IPS DF 19.7 (cell line): ENCODE measurements around the gene TLK2.
"Not testable (repeated sequence)": the region's sequence is repeated elsewhere in the genome, so short reads cannot be mapped to it uniquely, and the experiment has no call there.

ENCODE experiments used
- DNase-seq: peaks from one replicate; pipeline ENCODE4 v3.0.0-alpha.2; 2013; ENCODE audit warnings: low read depth, low spot score

Gene TLK2

DNA sequence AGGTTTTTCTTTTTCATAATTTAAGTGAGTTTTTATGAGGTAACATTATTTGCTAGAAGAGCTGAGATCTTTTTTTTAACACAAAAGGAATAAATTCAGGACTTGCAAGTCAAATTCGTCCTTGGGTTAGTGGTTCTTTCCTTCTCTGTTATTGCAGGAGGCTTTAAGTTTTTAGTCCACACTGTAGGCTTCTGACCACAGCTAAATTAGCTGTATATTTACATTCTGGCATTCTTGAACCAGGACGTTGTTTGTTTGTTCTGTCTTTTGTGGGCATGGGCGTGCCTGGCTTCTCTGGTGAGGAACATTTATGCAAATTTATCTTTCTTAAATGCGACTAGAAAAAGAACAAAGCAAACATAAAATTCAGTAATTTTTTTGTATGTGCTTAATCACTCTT, 80.3 kb downstream of the TLK2 start:
- not testable (repeated sequence) for DNase-seq

DNA sequence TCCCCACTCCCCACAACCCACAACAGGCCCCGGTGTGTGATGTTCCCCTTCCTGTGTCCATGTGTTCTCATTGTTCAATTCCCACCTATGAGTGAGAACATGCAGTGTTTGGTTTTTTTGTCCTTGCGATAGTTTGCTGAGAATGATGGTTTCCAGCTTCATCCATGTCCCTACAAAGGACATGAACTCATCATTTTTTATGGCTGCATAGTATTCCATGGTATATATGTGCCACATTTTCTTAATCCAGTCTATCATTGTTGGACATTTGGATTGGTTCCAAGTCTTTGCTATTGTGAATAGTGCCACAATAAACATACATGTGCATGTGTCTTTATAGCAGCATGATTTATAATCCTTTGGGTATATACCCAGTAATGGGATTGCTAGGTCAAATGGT, 82.3 kb downstream of the TLK2 start:
- not testable (repeated sequence) for DNase-seq

DNA sequence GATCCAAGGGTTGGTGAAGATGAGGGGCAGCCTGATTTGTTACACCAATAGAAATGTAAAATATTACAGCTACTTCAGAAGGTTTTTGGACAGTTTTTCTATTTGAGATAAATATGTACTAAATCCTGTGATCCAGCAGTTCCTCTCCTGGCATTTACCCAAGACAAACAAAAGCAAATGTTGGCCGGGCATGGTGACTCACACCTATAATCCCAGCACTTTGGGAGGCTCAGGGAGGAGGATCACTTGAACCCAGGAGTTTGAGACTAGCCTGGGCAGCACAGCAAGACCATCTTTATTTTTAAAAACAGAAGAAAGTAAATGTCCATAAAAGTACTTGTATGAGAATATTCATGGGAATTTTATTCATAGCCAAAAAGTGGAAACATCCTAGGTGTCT, 84.0 kb downstream of the TLK2 start:
- DNase-seq = no peak

DNA sequence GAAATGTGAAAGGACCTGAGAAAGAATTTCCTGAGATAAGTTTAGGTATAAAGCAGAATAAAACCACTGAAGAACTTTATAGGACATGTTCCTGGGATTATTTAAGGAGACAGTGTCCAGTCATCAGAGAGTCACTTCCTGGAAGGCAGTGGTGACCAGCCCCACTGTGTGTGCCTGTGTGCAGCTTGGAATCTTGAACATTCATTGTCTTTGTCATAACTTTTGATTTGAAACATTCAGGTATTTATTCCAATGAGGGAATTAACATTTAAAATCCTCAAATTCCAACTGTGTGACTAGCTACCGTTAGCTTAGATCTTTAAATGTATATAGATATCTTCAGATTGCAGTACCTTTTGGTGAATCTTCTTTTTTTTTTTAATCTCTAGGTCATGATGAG, 87.2 kb downstream of the TLK2 start:
- no peak for DNase-seq

DNA sequence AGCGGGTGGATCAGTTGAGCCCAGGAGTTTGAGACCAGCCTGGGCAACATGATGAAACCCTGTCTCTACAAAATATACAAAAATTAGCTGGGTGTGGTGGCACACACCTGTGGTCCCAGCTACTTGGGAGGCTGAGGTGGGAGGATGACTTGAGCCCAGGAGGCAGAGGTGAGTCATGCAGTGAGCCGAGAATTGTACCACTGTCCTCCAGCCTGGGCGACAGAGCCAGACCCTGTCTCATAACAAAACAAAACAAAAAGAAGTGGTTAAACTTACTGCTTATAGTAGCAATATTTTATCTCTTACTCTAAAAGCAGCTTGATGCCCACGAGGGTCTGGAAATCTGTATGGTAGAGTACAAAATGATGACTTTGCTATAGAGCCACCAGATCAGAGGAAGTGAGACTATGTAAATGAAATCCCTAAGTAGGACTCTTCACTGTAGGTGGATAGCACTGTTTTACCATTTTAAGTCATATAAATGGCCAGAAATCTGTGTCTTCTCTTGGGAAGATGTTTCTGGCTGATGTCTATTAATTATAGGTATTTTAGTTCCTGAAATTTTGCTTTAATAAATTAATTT, 88.5 kb downstream of the TLK2 start:
- no peak for DNase-seq

DNA sequence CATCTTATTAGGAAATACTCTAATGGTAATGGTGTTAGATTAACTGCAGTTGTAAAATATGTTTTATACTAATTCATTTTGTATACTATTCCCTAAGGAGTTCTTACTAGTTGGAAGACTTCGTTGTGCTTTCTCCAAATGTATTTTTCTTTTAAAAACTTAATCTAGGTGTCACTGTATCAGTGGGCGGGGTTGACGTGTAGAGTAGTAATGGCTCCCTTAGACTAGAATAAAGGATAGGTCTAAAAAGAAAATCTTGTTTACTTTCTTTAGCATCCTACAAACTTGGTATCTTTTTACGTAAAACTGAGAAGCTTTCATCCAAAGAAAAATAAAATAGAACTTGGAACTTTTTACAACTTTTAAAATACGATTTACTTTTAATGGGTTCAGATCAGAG, 93.9 kb downstream of the TLK2 start:
- DNase-seq = no peak

DNA sequence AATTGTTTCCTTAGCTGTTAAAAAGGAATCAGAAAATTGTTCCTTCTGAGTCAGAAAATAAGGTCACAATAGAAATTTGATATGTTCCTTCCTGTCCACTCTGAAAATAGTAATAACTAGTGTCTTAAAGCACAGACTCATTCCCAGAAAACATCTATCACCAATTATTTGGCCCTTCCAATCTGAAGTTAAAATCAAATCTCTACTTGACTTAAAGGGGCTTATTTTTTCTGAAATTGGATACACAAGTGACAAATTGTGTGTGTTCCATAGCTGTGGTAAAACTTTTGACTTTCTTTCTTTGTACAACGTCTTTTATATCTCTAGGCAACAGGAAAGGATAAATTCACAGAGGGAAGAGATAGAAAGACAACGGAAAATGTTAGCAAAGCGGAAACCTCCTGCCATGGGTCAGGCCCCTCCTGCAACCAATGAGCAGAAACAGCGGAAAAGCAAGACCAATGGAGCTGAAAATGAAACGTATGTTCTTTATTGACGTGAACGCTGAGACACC, 94.3 kb downstream of the TLK2 start:
- no peak for DNase-seq

DNA sequence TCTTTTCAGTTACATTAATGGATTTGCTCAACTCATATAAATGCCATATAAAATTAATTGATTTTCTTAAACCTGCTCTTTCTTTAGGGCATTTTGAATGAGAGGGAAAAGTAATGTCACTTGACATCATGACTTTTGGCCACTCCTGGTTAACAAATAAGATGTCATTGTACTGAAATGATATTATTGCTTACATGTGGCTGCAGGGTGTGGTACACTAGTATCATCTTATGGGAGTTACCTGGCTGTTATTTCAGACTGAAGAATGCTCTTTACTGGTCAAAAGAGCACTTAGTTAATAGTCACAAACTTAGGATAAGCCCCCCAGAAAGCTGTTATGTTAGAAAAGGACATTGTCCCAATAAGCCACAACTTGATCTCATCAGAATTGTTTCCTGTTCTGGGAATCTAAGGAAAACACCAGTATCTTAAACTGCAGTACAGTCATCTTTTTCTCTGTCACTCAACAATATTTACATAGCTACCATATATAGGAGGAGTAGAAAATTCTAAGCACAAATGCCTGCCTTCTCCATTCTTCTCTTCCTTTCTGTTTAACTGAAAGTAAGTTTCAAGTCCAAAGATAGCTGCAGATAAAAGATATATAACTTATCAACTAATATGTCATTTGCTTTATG, 95.0 kb downstream of the TLK2 start:
- no peak for DNase-seq

DNA sequence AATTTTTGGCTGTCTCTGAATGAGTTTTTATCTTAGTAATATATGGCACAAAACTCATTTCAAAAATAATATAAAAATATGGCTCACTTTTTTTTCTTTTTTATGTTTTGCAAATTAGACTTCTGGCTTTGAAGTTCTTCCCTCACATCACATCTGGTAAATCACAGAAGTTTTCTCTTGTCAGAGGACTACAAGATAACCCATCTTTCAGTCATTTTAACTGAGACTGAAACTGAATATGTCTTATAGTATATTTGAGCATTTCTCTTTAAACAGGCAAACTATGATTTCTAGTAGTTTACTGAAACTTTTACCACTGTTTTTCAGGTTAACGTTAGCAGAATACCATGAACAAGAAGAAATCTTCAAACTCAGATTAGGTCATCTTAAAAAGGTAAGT, 97.8 kb downstream of the TLK2 start:
- DNase-seq = no peak

DNA sequence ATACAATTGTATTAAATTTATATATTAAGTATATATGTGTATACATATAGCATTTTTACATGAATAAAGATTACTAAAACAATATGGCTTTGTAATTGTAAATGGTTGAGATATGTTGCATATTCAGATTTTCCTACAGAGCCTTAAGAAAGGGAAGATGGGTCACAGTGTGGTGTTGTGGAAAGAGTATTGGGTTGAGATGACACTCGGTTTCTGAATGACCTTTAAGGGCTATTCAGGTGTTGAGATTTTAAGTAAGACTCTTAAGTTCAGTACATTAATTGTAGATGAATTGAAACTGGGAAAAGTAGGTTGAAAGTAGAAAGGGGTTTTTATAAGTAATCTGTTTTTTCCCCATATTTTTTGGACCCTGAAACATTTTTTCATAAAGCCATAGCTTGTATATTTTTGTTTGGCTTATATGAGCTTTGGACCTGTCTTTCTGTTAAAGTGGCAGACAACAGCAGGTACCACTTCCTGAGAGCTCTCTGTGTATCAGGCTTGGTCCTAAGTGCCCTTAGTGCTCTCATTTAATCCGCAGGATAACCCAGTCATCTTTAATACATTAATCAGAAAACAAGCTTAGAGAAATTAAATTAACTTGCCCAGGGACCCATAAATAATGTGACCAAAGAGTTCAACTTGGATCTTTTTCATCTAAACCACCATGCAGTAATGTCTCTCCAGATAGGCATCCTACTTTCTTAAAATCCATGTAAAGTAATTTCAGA, 100.3 kb downstream of the TLK2 start:
- no peak for DNase-seq

DNA sequence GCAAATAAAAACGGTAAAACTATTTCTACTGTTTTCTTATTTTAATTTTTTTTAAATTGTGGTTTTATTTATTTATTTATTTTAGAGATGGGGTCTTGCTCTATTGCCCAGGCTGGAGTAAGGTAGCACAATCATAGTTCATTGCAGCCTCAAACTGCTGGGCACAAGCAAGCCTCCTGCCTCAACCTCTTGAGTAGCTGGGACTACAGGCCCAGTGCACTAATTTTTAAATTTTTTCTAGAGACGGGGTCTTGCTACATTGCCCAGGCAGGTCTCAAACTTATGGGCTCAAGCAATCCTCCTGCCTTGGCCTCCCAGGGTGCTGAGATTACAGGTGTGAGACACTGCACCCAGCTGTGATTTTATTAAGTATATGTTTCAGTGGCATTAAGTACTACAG, 102.3 kb downstream of the TLK2 start:
- DNase-seq = no peak

DNA sequence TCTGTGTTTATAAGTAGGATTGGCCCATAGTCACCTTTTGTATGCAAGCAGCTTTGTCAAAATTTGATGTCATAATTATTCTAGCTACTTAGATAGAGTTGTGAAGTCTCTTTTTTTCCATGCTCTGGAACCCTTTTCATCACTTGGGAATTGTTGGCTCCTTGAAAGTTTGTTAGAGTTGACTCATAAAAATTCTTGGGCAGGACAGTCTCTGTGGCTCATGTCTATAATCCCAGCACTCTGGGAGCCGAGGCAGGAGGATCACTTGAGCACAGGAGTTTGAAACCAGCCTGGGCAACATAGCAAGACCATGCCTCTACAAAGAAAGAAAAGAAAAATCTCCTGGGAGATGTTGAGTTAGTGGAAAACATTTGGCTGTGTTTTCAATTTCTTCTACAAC, 103.1 kb downstream of the TLK2 start:
- no peak for DNase-seq

DNA sequence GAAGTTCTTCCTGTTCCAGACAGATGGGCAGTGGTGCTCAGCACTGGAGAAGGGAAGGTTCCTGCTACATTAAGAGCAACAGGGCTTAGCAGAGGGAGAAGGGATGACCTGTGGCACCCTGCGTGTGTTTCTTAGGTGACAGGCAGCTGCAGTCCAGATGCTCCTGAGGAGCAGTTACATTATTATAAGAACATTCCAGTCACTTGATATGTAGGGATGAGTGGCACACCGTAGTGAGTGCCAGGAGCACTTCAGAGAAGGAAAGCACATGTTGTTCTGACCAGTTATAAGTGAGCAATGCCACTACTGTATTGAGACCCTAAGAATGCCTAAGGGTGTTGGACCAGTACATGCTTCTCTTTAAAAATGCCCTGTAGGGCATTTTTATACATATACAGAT, 108.9 kb downstream of the TLK2 start:
- no peak for DNase-seq

DNA sequence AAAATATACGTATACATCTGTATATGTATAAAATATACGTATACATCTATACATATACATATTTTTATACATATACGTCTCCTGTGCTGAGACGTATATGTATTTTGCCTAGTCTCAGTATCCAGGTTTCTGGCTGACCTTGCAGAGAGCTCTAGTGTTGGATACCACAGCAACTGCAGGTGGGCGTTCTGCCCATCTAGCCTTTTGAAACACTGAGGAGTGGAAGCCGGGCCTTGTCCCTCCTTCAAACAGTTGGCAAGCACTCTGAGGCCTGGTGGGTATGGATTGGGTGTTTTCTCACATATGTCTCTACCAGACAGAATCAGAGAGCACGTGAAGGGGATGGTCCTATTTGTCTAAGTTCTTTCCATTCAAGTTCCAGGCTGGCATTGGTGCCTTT, 109.5 kb downstream of the TLK2 start:
- DNase-seq = no peak

DNA sequence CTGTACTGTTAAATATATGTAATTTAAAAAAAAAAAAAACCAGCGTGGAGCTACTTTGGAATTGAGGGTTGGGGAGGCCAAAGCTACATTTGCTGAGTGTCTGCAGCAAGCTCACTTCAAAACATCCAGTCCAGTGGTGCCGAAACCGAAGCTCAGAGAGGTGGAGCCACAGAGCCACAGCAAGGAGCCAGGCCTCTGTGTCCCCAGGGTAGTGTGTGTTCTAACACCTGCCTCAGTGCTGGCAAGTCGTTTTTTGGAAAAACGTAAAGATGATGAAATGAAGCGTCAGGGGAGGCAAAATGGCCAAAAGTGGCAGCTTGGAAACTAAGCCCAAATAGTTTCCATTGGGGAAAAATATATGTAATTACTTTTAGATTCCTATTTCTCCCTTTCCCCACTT, 112.7 kb downstream of the TLK2 start:
- no peak for DNase-seq

DNA sequence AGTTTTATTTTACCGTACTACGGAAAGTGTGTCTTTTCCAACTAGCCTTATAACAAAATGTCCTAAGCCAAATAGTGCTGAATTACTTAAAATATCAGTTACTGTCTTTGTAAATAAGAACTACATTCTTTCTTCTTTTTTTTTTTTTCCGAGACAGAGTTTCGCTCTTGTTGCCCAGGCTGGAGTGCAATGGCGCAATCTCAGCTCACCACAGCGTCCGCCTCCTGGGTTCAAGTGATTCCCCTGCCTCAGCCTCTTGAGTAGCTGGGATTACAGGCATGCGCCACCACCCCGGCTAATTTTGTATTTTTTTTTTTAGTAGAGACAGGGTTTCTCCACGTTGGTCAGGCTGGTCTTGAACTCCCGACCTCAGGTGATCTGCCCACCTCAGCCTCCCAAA, 113.2 kb downstream of the TLK2 start:
- DNase-seq = not testable (repeated sequence)

DNA sequence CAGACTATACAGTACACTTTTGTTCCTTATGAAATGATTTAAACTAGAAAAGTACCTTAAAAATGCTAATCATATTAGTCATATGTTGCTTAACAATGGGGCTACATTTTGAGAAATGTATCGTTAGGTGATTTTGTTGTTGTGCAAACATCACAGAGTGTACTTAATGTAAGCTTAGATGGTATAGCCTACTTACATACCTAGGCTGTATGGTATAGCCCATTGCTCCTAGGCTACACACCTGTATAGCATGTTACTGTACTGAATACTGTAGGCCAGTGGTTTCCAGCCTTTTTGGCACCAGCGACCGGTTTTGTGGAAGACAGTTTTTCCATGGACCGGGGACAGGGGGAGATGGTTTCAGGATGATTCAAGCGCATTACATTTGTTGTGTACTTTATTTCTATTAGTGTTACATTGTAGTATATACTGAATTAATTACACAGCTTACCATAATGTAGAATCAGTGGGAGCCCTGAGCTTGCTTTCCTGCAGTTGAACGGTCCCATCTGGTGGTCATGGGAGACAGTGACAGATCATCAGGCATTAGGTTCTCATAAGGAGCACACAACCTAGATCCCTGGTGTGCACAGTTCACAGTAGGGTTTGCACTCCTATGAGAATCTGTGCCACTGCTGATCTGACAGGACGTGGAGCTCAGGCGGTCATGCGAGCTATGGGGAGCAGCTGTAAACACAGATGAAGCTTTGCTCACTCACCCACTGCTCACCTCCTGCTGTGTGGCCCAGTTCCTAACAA, 113.9 kb downstream of the TLK2 start:
- no peak for DNase-seq

DNA sequence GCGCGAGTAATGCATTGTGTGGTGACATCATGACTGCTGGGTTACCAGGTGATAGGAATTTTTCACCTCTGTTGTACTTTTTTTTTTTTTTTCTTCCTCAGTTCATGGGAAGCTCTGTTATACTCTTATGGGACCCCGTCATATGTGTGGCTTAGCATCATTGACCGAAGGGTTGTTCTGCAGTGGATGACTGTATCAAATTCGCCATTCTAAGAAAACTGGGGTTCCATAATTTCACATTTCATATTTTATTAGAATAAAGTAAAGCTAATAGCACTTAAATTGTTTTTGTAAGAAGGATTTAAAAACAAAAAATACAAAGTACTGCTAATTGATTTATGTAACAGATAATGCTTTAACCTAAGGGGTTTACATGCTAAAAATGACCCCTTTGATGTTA, 116.9 kb downstream of the TLK2 start:
- DNase-seq = no peak

DNA sequence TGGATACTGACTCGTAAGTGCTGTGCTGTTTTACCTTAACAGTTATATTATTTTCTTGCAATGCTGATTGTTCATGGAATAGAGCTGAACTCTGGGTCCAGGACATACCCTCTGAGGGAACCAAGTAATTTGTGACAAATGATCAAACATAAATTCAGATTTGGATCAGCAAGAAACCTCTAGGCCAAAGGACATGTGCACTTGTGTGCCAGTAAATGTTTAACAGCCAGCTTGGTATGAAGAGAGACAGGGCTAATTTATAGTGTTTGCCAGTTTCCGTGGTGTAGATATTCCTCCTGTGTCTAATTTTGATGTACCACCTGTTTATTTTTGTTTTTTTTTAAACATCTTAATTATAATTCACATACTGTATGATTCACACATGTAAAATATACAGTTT, 118.0 kb downstream of the TLK2 start:
- DNase-seq = no peak

DNA sequence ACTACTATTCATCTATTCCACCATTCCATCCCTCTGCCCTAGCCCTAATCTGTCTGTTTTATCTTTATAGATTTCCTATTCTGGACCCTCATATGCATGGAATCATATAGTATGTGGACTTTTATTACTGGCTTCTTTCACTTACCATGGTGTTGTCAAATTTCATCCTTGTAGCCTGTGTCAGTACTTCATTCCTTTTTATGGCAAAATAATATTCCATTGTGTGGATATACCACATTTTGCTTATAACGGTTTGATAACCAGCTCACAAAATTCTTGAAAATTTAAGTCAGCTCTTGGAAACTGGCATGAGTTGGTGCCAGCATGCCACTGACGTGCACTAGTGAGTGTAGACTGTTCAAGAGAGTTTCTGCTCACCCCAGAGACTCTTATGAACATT, 118.5 kb downstream of the TLK2 start:
- no peak for DNase-seq

DNA sequence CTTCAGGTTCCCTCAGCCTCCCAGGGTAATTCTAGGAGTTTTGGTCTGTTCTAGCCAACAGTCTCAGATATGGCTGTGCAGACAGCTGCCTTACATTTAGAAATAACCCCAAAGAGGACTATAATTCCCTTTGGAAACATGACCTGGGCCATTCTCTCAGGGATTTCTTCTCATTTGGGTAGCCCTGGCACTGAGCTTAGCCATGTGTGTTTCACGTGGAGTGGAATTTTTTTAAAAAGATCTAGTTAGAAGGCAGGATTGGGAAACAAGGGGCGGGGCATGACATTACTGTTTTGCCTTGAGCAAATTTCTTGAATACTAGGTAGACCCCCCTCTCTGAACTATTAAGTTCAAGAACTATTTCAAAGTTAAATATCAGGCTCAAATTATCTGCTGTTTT, 119.3 kb downstream of the TLK2 start:
- DNase-seq = no peak

DNA sequence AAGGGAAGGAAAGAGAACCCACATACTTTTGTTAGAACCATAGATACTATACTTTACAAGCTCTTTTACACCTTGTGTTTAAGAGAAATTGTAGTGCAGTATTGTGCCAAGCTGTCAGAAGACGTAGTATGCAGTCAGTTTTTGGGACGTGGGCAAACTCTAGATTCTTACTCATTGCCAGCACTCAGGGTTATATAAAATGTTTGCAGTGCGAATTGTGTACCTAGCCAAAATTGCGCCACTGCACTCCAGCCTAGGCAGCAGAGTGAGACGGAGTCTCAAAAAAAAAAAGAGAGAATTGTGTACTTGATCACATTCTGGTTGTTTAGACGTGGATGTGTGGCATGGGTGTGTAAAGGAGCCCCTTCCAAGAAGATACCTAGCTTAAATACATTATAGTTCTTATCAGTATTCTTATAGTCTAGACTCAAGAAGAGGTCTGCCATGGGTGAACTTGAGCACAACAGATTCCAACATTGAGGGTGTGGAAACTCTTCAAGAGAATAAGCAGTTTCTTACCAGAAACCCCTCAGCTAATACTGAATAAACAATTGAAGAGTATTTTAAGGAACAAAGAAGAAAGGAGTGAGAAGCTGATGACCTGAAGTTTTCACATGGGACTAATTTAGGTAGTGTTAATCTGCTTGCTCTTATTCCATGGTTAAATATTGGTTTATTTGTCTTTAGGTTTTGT, 121.5 kb downstream of the TLK2 start:
- DNase-seq = no peak
